Spleen (tissue), 7 donors: ENCODE data around the gene GPRIN1.

Source experiments
- POLR2A ChIP-seq, 3 donors: fragments of 450-650 bp; IDR thresholded peaks; one replicate each; pipeline ENCODE4 v1.5.1; 2017; ENCODE audit warnings: antibody characterized with exemption in 3 of 3, mild to moderate bottlenecking in 1 of 3
- POLR2AphosphoS5 ChIP-seq, 3 donors: sonication (generic); formaldehyde crosslinking; IDR thresholded peaks; one replicate each; pipeline ENCODE4 v1.5.1; 2017; ENCODE audit warnings: antibody characterized with exemption in 3 of 3
- TF ChIP-seq, protein P1 (sequence below), 11 experiments: fragments of 200-600 bp in 7 of 11; fragments of 450-650 bp in 4 of 11; sonication (generic) in 4 of 11; IDR thresholded peaks in 8 of 11; conservative IDR thresholded peaks in 3 of 11; 1 replicate in 7 of 11; 2 replicates in 4 of 11; pipeline versions ENCODE4 v1.4.0 to v1.8.0; 2016 to 2021; ENCODE audit warnings: antibody characterized with exemption in 11 of 11, inconsistent platforms in 4 of 11, mild to moderate bottlenecking in 1 of 11
- donor health status: DM: no; HTN: no; CAD: no; lungs with moderate emphysema.
- donor health status: DM: no; HTN: no; CAD: no.
- donor health status: DM: no; HTN: no; CAD: no.

DNA sequence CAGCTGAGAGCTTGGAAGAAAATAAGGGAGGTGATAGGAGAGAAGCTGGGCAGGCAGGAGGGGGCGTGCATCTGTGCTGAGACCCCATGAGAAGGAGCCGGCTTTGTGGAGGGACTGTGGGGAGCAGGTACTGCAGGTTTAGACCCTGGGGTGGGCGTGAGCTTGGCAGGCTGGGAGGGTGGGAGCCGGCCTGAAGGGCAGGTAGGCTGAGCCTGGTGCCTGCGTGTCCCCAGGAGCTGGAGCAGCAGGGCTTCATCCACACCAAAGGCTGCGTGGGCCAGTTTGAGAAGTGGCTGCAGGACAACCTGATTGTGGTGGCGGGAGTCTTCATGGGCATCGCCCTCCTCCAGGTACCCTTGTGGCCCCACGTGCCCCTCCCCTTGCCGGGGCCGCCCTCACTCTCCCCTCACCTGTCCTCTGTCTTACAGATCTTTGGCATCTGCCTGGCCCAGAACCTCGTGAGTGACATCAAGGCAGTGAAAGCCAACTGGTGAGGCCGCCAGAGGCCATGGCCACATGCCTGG is 46.6 kb upstream of the GPRIN1 start:
- TF ChIP-seq, protein P1, sequence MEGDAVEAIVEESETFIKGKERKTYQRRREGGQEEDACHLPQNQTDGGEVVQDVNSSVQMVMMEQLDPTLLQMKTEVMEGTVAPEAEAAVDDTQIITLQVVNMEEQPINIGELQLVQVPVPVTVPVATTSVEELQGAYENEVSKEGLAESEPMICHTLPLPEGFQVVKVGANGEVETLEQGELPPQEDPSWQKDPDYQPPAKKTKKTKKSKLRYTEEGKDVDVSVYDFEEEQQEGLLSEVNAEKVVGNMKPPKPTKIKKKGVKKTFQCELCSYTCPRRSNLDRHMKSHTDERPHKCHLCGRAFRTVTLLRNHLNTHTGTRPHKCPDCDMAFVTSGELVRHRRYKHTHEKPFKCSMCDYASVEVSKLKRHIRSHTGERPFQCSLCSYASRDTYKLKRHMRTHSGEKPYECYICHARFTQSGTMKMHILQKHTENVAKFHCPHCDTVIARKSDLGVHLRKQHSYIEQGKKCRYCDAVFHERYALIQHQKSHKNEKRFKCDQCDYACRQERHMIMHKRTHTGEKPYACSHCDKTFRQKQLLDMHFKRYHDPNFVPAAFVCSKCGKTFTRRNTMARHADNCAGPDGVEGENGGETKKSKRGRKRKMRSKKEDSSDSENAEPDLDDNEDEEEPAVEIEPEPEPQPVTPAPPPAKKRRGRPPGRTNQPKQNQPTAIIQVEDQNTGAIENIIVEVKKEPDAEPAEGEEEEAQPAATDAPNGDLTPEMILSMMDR (IDR thresholded peaks at IDR 0.05 in 8 of 11, conservative IDR thresholded peaks at IDR 0.05 in 3 of 11) = no peak
- TF ChIP-seq POLR2AphosphoS5 (IDR thresholded peaks at IDR 0.05) (no peak), POLR2A (IDR thresholded peaks at IDR 0.05) (no peak)
